Left colon (tissue), 2 donors: ENCODE measurements around the gene MTMR4. TPM values are rescaled to one million over a fixed set of nuclear protein-coding genes. Genes with fewer than 3 reads are reported as not detected.

Source experiments
- ATAC-seq: fragments of 200-7000 bp; cut with Tn5 transposase; one replicate; pipeline ENCODE4 v1.9.1; 2020; ENCODE audit warnings: mild to moderate bottlenecking, moderate library complexity
- DNase-seq, 2 donors: peaks; one replicate each; pipeline ENCODE4 v3.0.0-alpha.2; 2020
- intact Hi-C, 2 donors: fragments of 100-400 bp; cut with DNase I in 1 of 2; cut with micrococcal nuclease in 1 of 2; formaldehyde crosslinking; loops; one replicate each; pipeline versions ENCODE4 v1.11.2 to v1.14.0; 2022; cut with DNase I, micrococcal nuclease
- total RNA-seq, 2 donors: library from RNA; stranded (reverse); fragmentation: NEBNext Ultra II Directional; extraction: Animal tissue kit (Norgen Biotek cat#: 25700); gene quantifications; one replicate each; pipeline ENCODE4 v1.2.1, GENCODE V29; 2021
- donor health status: DM: no; HTN: no; CAD: no.
- donor health status: DM: yes; HTN: yes; CAD: no.

MTMR4 gene
- total RNA-seq, 2 donors from 2014 or later, result 42.2 to 52.4 TPM

GRCh38 chr17:58528443-58528842, 14.0 kb upstream of the MTMR4 start:
- intact Hi-C loops, result loop anchor here in 1 of 2 donors (10.0 kb wide), 1 partner anchor 476 kb away; no protein-coding TSS in a partner anchor
- no peak for ATAC-seq
- DNase-seq, result no peak

GRCh38 chr17:58527949-58528348, 13.5 kb upstream of the MTMR4 start:
- no peak for ATAC-seq
- no peak for DNase-seq
- intact Hi-C loops, result loop anchor here in 1 of 2 donors (10.0 kb wide), 1 partner anchor 477 kb away; no protein-coding TSS in a partner anchor

GRCh38 chr17:58527306-58527705, 12.9 kb upstream of the MTMR4 start:
- ATAC-seq, result no peak
- intact Hi-C loops, result loop anchor here in 1 of 2 donors (10.0 kb wide), 1 partner anchor 477 kb away; no protein-coding TSS in a partner anchor
- no peak for DNase-seq

GRCh38 chr17:58525239-58525638, 10.8 kb upstream of the MTMR4 start:
- ATAC-seq (no peak), DNase-seq (no peak)
- intact Hi-C loops, result loop anchor here in 1 of 2 donors (10.0 kb wide), 1 partner anchor 480 kb away; no protein-coding TSS in a partner anchor

GRCh38 chr17:58521680-58522079, 7.2 kb upstream of the MTMR4 start:
- DNase-seq (no peak), ATAC-seq (no peak)
- intact Hi-C loops, result loop anchor here in 1 of 2 donors (10.0 kb wide), 1 partner anchor 483 kb away; no protein-coding TSS in a partner anchor

- DNase-seq (no peak), ATAC-seq (no peak)
- intact Hi-C loops, result loop anchor here in 1 of 2 donors (10.0 kb wide), 1 partner anchor 484 kb away; no protein-coding TSS in a partner anchor
Measured at GRCh38 chr17:58520843-58521430, 6.5 kb upstream of the MTMR4 start.

- ATAC-seq (peak; percentile 74), DNase-seq (peak; percentile 99 to 100)
- intact Hi-C loops, result loop anchor here in 1 of 2 donors (10.0 kb wide), 1 partner anchor 177 kb away; the partner anchor contains the start of genes RAD51C and TEX14
Measured at GRCh38 chr17:58517928-58518609, 3.6 kb upstream of the MTMR4 start.

GRCh38 chr17:58517378-58517927, 3.0 kb upstream of the MTMR4 start:
- intact Hi-C loops, result loop anchor here in 1 of 2 donors (10.0 kb wide), 1 partner anchor 177 kb away; the partner anchor contains the start of genes RAD51C and TEX14
- DNase-seq (no peak), ATAC-seq (peak; percentile 54)

GRCh38 chr17:58516644-58517377, 2.4 kb upstream of the MTMR4 start:
- ATAC-seq (peak; percentile 48), DNase-seq (peak; percentile 59 to 74)
- intact Hi-C loops, result loop anchor here in 1 of 2 donors (10.0 kb wide), 1 partner anchor 178 kb away; the partner anchor contains the start of genes RAD51C and TEX14

- intact Hi-C loops, result loop anchor here in 1 of 2 donors (10.0 kb wide), 1 partner anchor 180 kb away; the partner anchor contains the start of genes RAD51C and TEX14
- ATAC-seq, result no peak
- DNase-seq, result no peak
Measured at GRCh38 chr17:58515286-58515685, 848 bp upstream of the MTMR4 start.

- ATAC-seq (no peak), DNase-seq (no peak)
- intact Hi-C loops, result loop anchor here in 1 of 2 donors (10.0 kb wide), 1 partner anchor 180 kb away; the partner anchor contains the start of genes RAD51C and TEX14
Measured at GRCh38 chr17:58514770-58515157, 326 bp upstream of the MTMR4 start.

GRCh38 chr17:58513267-58513964, 1.0 kb downstream of the MTMR4 start:
- DNase-seq (no peak), ATAC-seq (no peak)
- intact Hi-C loops, result loop anchor here in 1 of 2 donors (10.0 kb wide), 1 partner anchor 181 kb away; the partner anchor contains the start of genes RAD51C and TEX14

GRCh38 chr17:58510075-58510474, 4.4 kb downstream of the MTMR4 start:
- DNase-seq (no peak), ATAC-seq (no peak)
- intact Hi-C loops, result loop anchor here in 1 of 2 donors (10.0 kb wide), 1 partner anchor 185 kb away; the partner anchor contains the start of genes RAD51C and TEX14

GRCh38 chr17:58508341-58509067, 5.9 kb downstream of the MTMR4 start:
- intact Hi-C loops, result no loop called here
- no peak for ATAC-seq
- no peak for DNase-seq

GRCh38 chr17:58507123-58507634, 7.3 kb downstream of the MTMR4 start:
- no peak for DNase-seq

GRCh38 chr17:58506354-58507080, 7.9 kb downstream of the MTMR4 start:
- DNase-seq, result no peak
- intact Hi-C loops, result no loop called here
- no peak for ATAC-seq

More at GRCh38 chr17:58507123-58507634, 7.3 kb downstream of the MTMR4 start:
- intact Hi-C loops, result no loop called here
- ATAC-seq, result no peak
